NOMO-1 (cell line): ENCODE data around the gene PRKRIP1.
A peak's percentile ranks its signal among the peaks of the same experiment; 100 is the strongest.
"Not testable (repeated sequence)": the region's sequence is repeated elsewhere in the genome, so short reads cannot be mapped to it uniquely, and the experiment has no call there.

Experiments used
- DNase-seq, 2 experiments: peaks; one replicate each; lab custom pipeline; 2025; ENCODE audit not compliant: unreplicated experiment in 2 of 2; lab: John Stamatoyannopoulos, UW

Gene PRKRIP1, protein sequence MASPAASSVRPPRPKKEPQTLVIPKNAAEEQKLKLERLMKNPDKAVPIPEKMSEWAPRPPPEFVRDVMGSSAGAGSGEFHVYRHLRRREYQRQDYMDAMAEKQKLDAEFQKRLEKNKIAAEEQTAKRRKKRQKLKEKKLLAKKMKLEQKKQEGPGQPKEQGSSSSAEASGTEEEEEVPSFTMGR

DNA sequence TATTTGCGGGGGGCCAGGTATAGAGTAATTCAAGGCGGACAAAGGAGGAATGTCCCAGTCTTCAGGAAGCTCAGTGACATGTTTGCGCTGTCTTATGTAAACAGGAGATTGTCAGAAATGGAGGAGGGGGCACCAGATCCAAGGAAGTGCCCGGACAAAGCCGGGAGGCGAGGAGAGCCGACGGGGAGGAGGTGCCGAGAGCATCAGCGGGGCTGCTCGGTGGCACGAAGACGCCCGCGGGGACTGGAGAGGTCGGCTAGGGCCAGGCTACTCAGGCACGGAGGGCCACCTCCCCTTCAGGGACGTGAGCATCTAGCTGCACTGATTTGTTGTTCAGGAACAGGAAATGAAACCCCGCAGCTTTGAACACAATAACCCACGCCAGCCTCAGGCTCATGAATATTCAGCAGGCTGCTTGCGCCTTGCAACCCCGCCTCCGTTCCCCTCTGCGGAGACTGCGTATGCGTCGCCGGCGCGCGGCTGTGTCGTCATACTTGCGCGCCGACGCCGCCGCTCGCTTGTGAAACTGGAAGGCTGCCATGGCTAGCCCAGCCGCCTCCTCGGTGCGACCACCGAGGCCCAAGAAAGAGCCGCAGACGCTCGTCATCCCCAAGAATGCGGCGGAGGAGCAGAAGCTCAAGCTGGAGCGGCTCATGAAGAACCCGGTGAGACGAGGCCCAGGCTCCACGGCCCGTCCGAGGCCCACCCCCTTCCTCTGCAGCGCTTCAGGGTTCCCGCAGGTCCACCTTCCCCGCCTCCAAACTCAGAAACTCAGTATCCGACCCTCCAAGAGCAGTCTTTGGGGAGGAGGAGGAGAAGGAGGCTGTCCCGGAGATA is at the start of gene PRKRIP1:
PRKRIP1 (plus strand) TSS at position 491 of the 837 bp plus-strand sequence; CDS start at position 540, 49 bp downstream.
- peak; percentile 97 to 98 for DNase-seq

GRCh38 chr7:102346983-102347382 is 49.2 kb upstream of the PRKRIP1 start:
- not testable (repeated sequence) for DNase-seq

GRCh38 chr7:102356344-102356743 is 39.8 kb upstream of the PRKRIP1 start, which contains the start of gene SPDYE6:
Gene SPDYE6, minus strand, starts transcription at chr7:102356444. Its CDS starts 421 bp downstream, at chr7:102356023.
- DNase-seq, result not testable (repeated sequence)

GRCh38 chr7:102363549-102364393 is 32.4 kb upstream of the PRKRIP1 start:
- peak; percentile 99 for DNase-seq

DNA sequence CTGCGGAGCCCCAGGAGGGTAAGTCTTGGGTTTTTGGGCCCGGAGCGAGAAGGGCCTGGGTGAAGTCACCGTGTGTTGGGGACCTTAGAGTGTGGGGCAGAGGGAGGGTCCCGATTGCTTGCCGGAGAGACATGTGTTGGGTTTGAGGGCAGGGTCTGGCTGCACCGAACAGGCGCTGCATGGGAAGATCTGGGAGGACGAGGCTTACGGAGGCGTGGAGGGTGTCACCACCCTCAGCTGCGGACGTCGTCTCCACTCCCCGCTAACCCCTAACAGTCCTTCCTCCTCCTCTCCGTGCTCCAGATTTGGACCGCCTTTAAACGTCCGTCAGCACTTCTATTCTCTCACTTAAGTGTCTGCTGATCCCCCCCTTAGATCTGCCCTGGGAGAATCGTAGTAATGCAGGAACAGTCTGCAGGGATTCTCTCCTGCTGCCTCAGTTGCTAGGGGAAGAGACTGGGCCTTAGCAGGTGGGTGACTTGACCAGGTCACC is 31.7 kb upstream of the PRKRIP1 start:
- not testable (repeated sequence) for DNase-seq

GRCh38 chr7:102365390-102365789 is 30.8 kb upstream of the PRKRIP1 start:
- DNase-seq, result not testable (repeated sequence)

DNA sequence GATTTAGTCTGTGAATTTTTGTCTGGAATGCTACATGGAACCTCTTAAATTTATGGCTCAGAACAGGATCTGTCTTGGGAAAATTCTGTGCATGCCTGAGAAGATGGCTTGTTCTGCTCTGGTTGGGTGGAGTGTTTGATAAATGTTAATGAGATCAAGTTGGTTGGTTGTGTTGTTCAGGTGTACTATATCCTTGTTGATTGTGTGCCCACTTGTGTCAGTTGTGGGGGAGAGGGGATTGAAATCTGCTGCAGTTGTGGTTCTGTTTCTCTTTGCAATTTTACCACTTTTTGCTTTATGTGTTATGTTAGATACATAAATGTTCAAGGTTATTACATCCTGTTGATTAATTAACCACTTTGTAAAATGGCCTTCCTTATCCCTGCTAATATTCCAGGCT is 26.1 kb upstream of the PRKRIP1 start:
- not testable (repeated sequence) for DNase-seq

DNA sequence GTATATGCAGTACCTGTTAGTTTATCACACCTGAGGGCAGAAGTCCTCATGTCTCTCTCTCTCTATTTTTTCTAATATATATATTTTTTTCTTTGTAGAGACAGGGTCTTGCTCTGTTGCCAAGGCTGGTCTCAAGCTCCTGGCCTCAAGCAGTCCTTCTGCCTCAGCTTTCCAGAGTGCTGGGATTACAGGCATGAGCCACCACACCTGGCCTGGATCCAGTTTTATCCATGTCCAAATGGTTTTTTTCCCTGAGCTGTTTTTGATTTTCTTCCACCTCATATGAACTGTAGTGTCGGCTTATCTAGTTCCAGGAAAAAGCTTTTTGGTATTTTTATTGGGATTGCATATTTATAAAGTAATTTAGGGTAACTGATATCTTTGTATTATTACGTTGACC is 23.4 kb upstream of the PRKRIP1 start:
- not testable (repeated sequence) for DNase-seq

DNA sequence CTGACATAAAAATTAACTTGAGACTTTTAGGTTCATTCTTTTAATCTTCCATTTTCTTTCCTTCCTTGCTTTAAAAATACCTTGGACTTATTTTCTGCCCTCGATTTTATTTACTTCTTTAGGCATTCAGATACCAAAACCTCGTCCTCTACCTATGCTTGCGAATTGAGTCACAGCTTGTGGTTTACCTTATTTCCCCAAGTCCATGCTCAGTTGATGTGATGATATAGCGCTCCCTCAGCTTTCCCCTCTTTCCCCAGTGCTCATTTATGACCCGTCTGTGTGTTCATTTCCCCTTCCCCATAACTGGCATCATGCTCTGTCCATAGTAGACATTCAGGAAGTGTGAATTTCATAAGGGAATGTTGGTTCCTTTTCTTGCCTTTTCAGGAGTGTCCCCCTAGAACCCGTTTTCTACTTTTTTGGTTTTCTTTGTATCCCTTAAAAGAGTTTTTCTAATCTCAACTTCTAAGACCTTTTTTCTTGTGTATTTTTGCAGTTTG is 19.1 kb upstream of the PRKRIP1 start:
- DNase-seq, result no peak

DNA sequence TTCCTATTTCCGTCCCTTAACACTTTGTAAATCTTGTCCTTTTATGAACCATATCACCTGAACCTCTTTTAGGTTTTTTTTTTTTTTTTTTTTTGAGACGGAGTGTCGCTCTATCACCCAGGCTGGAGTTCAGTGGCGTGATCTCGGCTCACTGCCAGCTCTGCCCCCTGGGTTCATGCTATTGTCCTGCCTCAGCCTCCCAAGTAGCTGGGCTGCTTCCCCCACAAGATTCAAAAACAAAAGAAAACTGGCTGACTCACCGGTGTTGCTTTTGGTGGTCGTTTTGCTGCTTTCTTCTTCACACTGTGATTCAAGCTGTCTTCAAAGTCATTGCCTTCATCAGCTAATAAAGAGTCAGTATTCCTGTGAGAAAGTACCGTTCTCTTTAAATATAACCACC is 15.3 kb upstream of the PRKRIP1 start:
- DNase-seq, result not testable (repeated sequence)

DNA sequence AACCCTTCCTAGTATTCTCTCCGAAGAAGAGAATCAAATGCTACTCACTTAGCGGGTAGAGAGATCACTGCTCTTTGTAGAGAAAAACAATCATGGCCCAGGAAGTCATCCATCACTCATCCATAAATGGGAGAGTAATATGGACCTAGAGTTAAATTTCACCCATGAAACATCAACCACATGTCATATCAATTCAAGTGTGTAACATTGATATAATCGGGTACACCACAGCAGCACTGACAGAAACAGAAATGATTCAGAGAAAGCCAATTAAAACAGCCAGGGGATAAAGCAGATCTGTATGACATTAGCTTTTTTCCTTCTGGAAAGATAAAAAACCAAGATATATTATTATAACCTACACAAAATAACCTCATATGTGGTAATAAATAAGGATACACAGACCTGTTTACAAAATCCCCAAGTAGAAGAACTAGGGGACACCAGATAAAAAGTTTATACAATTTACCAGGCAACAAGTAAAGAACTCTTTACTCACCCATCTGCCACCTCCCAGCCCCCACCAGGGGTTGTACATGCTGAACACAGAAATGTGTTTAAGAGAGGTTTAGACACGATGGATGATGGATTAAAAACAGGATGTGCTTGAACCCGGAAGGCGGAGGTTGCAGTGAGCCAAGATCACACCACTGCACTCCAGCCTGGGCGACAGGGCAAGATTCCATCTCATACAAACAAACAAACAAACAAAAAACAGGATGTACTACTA is 14.3 kb upstream of the PRKRIP1 start:
- DNase-seq, result not testable (repeated sequence)

- DNase-seq, result no peak
Observed at GRCh38 chr7:102387064-102387463, 9.1 kb upstream of the PRKRIP1 start.

DNA sequence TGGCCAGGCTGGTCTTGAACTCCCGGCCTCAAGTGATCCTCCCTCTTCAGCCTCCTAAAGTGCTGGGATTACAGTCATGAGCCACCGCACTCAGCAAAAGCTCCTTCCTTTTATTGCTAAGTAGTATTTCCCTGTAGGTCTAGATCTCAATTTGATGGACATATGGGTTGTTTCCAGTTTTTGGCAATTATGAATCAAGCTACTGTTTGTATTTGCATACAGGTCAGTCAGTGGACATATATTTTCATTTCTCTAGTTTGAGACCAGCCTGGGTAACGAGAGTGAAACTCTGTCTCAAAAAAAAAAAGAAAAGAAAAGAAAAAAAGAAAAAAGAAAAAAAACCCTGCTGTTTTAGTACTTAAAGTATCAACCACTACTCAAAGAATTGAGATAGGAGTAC is 6.4 kb upstream of the PRKRIP1 start:
- no peak for DNase-seq

DNA sequence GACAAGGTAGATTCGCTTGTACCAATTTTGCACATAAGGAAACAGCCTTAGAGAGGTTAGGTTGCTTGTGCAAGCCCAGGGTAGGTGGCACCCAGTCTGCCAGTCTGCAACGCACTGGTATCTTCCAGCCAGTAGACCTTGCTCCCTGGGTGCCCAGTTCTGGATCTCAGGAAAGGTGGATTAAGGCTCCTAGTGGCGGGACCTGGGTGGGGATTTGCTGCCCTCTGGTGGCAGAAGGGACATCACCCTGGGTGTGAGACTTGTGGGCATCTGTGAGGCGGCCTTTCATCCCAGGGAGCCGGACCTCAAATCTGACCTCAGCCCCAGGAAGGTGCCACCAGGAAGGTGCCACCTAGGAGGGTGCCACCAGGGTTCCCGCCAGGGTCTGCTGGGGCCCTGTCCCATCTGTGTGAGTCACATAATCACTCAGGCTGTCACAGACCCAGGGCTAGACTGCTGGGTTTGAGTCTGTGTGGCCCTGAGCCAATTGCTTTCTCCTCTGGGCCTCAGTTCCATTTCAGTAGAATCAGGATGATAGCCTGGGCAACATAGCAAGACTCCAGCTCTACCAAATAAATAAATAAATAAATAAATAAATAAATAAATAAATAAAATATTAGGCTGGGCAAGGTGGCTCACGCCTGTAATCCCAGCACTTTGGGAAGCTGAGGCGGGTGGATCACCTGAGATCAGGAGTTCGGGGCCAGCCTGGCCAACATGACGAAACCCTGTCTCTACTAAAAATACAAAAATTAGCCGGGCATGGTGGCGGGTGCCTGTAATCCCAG is 5.3 kb upstream of the PRKRIP1 start:
- DNase-seq, result peak; percentile 38 to 52

DNA sequence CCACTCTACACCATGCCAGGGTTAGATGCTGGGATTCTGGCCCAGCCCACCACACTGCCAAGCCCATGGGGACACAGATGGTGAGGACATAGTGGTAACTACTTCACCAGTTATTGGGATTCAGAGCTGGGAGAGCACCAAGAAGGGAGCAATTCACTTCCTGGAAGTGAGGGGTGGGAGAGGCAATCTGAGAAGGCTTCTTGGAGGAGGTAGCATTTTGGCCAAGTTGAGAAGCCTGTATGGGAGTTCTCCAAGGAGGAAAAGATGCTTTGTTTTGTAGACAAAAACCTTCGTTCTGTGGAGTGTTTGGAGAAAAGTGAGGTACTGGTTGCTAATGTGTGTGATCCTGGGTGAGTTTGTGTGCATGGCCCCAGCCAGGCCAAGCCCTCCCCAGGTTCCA is 3.8 kb upstream of the PRKRIP1 start:
- DNase-seq, result no peak

- DNase-seq, result no peak
Observed at GRCh38 chr7:102393467-102393866, 2.7 kb upstream of the PRKRIP1 start.

DNA sequence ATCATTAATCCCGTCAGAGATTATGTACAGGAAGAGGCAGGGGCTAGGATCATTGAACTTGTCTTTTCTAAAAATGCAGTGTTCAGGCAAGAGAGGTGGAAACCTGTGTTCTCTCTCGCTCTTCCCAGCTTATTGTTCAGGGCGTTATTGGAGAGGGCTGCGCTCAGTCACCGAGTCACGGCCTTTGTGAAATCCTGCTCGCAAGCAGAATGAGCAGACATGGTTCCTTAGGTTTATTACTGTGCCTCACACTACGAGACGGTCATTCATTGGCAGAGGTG is 631 bp upstream of the PRKRIP1 start:
- no peak for DNase-seq

- DNase-seq, result peak in 1 of 2 experiments; percentile 37
Observed at GRCh38 chr7:102396710-102397019, 502 bp downstream of the PRKRIP1 start.

DNA sequence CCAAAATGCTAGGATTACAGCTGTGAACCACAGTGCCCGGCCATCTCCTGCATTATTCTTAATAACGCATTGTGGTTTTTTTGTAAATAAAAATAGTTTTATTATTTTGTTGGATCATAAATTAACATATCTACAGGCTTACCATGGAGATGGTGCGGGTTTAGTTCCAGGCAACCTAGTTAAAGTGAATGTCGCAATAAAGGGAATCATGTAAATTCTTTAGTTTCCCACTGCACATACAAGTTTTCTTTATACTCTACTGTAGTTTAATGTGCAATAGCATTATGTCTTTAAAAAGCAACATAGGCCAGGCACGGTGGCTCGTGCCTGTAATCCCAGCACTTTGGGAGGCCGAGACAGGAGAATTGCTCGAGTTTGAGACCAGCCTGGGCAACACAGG is 2.4 kb downstream of the PRKRIP1 start:
- no peak for DNase-seq

GRCh38 chr7:102400360-102400759 is 4.2 kb downstream of the PRKRIP1 start:
- no peak for DNase-seq
